ENCODE data around the gene MYCBPAP. TPM values are rescaled to one million over a fixed set of nuclear protein-coding genes. Genes with fewer than 3 reads are reported as not detected.

Gene MYCBPAP
- total RNA-seq, 4 donors from 2014 or later, result 1.3 to 1.8 TPM; not detected in 2

GRCh38 chr17:50473901-50474300, 34.3 kb upstream of the MYCBPAP start:
- no peak for TF ChIP-seq CTCF (IDR thresholded peaks at IDR 0.05; ENCODE audit: low read depth)

- no peak for TF ChIP-seq CTCF (IDR thresholded peaks at IDR 0.05; ENCODE audit: low read depth)
Measured at GRCh38 chr17:50474523-50474922, 33.7 kb upstream of the MYCBPAP start.

GRCh38 chr17:50475362-50475761, 32.9 kb upstream of the MYCBPAP start:
- no peak for TF ChIP-seq CTCF (IDR thresholded peaks at IDR 0.05; ENCODE audit: low read depth)

- TF ChIP-seq CTCF (IDR thresholded peaks at IDR 0.05; ENCODE audit: low read depth), result no peak
Measured at GRCh38 chr17:50476545-50477315, 31.5 kb upstream of the MYCBPAP start.

- no peak for TF ChIP-seq CTCF (IDR thresholded peaks at IDR 0.05; ENCODE audit: low read depth)
Measured at GRCh38 chr17:50477976-50478375, 30.3 kb upstream of the MYCBPAP start.

GRCh38 chr17:50478391-50479381, 29.6 kb upstream of the MYCBPAP start, which contains the start of gene RSAD1:
RSAD1 (plus strand) TSS chr17:50478860; CDS start chr17:50478885, 25 bp downstream.
- TF ChIP-seq CTCF (IDR thresholded peaks at IDR 0.05; ENCODE audit: low read depth), result no peak

Measured in subcutaneous adipose tissue (tissue), 4 donors.